Panc1 (cell line): ENCODE results near the gene ZIC4. TPM values are rescaled to one million over a fixed set of nuclear protein-coding genes. Genes with fewer than 3 reads are reported as not detected.

Experiments
- ATAC-seq: fragments of 200-7000 bp; cut with Tn5 transposase; 2 replicates; pipeline ENCODE4 v1.9.1; 2020; ENCODE audit warnings: mild to moderate bottlenecking, moderate library complexity
- BruUV-seq: library from RNA; stranded (reverse); fragments of 400-500 nt; replicated peaks from 2 replicates; lab custom pipeline; 2021; lab: Mats Ljungman, UMichigan
- CTCF ChIA-PET: fragments of 300-600 bp; sonication (Branson Sonifier 250); formaldehyde crosslinking; loops from one replicate; lab custom pipeline; 2022; ENCODE audit warnings: antibody characterized with exemption; lab: Charles Lee
- POLR2A ChIA-PET: fragments of 300-600 bp; sonication (Branson Sonifier 250); formaldehyde crosslinking; loops from one replicate; lab custom pipeline; 2022; ENCODE audit warnings: antibody characterized with exemption; lab: Charles Lee
- DNase-seq: peaks from one replicate; pipeline ENCODE4 v3.0.0-alpha.2; 2010; ENCODE audit warnings: low read depth, low spot score
- H3K27ac ChIP-seq: 2 replicates; pipeline ENCODE4 v1.5.1; 2011; ENCODE audit warnings: mild to moderate bottlenecking, low read length, inconsistent platforms
- H3K27me3 ChIP-seq: fragments of 200-500 bp; sonication (Bioruptor generic); 2 replicates; pipeline ENCODE4 v1.6.0; 2014; ENCODE audit warnings: low read length, inconsistent platforms; ENCODE audit not compliant: control insufficient read depth, insufficient read depth
- H3K36me3 ChIP-seq: fragments of 200-500 bp; sonication (Bioruptor generic); 2 replicates; pipeline ENCODE4 v1.5.1; 2014; ENCODE audit warnings: inconsistent platforms, mild to moderate bottlenecking, low read length, moderate library complexity; ENCODE audit not compliant: control insufficient read depth, insufficient read depth
- H3K4me1 ChIP-seq: 2 replicates; pipeline ENCODE4 v1.5.1; 2011; ENCODE audit warnings: inconsistent platforms, mild to moderate bottlenecking, low read length, moderate library complexity; ENCODE audit not compliant: control insufficient read depth, insufficient read depth
- H3K4me3 ChIP-seq, 2 experiments: 2 replicates each; pipeline ENCODE4 v1.5.1; 2011 to 2012; ENCODE audit warnings: low read depth in 2 of 2, low read length in 2 of 2, mild to moderate bottlenecking in 2 of 2, inconsistent platforms in 1 of 2, moderate library complexity in 1 of 2
- H3K9me3 ChIP-seq: fragments of 200-500 bp; sonication (Bioruptor generic); 2 replicates; pipeline ENCODE4 v1.5.1; 2014; ENCODE audit warnings: low read depth, mild to moderate bottlenecking, inconsistent platforms, low read length, moderate library complexity; ENCODE audit not compliant: control insufficient read depth, insufficient read depth
- POLR2AphosphoS5 ChIP-seq: IDR thresholded peaks from 2 replicates; pipeline ENCODE4 v1.6.1; 2012; ENCODE audit warnings: mild to moderate bottlenecking, low read depth, low read length, moderate library complexity
- SIN3A ChIP-seq: IDR thresholded peaks from 2 replicates; pipeline ENCODE4 v1.6.1; 2012; ENCODE audit warnings: low read depth, mild to moderate bottlenecking, low read length, moderate library complexity, borderline replicate concordance; ENCODE audit not compliant: insufficient read depth
- TCF7L2 ChIP-seq: IDR thresholded peaks from 2 replicates; pipeline ENCODE4 v1.6.1; 2011; ENCODE audit warnings: mild to moderate bottlenecking, low read depth, low read length, inconsistent platforms
- in situ Hi-C: cut with HindIII; loops from 2 replicates; pipeline ENCODE4 v1.10.0; 2016; ENCODE audit warnings: low sequenced_read_pairs, low pct_unique_long_range_greater_than_20kb
- intact Hi-C: fragments of 100-400 bp; cut with micrococcal nuclease; formaldehyde crosslinking; loops from one replicate; pipeline ENCODE4 v1.10.0; 2022; ENCODE audit not compliant: unreplicated experiment
- total RNA-seq: library from RNA; stranded (reverse); gene quantifications from one replicate; pipeline ENCODE4 v1.2.1, GENCODE V29; 2021; ENCODE audit not compliant: unreplicated experiment
- TF ChIP-seq, protein P1 (sequence below): fragments of 450-650 bp; IDR thresholded peaks from 2 replicates; pipeline ENCODE4 v1.5.1; 2017; ENCODE audit warnings: mild to moderate bottlenecking
- TF ChIP-seq, protein P2 (sequence below), 2 experiments: IDR thresholded peaks; 2 replicates each; pipeline ENCODE4 v1.6.1; 2011 to 2012; ENCODE audit warnings: low read depth in 2 of 2, control low read depth in 1 of 2, low read length in 1 of 2, mild to moderate bottlenecking in 1 of 2, moderate library complexity in 1 of 2; ENCODE audit not compliant: insufficient read depth in 1 of 2

ZIC4 gene
- total RNA-seq, 1 experiment from 2014 or later, result not detected

DNA sequence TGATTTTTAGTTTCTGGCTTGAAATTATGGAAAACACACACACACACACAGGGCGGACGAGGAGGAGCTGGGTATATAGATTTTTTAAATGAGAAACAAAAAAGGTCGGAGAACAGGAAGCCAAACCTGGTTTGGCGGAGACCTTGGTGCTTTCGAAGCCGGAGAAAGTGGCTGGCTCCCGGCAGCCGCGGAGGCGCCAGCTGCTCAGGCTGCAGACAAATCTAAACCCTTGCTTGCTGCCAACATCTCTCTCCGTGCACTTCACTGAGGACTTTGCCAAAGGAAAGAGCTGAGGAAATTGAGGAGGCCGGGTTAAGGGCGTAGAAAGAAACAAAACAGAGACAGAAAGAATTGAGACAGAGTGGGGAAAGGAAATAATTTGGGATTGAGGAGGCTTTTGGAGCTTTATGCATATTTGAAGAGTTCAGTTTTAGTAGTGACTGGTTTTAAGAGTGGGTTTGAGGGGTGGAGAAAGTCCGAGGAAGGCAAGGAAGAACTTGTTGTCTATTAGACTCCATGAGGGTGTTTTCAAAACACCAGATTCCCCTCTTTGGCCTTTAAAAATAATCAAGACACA is 5.0 kb upstream of the ZIC4 start:
- no peak for TF ChIP-seq TCF7L2
- no peak for TF ChIP-seq SIN3A
- TF ChIP-seq, protein P1, sequence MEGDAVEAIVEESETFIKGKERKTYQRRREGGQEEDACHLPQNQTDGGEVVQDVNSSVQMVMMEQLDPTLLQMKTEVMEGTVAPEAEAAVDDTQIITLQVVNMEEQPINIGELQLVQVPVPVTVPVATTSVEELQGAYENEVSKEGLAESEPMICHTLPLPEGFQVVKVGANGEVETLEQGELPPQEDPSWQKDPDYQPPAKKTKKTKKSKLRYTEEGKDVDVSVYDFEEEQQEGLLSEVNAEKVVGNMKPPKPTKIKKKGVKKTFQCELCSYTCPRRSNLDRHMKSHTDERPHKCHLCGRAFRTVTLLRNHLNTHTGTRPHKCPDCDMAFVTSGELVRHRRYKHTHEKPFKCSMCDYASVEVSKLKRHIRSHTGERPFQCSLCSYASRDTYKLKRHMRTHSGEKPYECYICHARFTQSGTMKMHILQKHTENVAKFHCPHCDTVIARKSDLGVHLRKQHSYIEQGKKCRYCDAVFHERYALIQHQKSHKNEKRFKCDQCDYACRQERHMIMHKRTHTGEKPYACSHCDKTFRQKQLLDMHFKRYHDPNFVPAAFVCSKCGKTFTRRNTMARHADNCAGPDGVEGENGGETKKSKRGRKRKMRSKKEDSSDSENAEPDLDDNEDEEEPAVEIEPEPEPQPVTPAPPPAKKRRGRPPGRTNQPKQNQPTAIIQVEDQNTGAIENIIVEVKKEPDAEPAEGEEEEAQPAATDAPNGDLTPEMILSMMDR, result no peak
- TF ChIP-seq POLR2AphosphoS5, result no peak
- TF ChIP-seq, protein P2, sequence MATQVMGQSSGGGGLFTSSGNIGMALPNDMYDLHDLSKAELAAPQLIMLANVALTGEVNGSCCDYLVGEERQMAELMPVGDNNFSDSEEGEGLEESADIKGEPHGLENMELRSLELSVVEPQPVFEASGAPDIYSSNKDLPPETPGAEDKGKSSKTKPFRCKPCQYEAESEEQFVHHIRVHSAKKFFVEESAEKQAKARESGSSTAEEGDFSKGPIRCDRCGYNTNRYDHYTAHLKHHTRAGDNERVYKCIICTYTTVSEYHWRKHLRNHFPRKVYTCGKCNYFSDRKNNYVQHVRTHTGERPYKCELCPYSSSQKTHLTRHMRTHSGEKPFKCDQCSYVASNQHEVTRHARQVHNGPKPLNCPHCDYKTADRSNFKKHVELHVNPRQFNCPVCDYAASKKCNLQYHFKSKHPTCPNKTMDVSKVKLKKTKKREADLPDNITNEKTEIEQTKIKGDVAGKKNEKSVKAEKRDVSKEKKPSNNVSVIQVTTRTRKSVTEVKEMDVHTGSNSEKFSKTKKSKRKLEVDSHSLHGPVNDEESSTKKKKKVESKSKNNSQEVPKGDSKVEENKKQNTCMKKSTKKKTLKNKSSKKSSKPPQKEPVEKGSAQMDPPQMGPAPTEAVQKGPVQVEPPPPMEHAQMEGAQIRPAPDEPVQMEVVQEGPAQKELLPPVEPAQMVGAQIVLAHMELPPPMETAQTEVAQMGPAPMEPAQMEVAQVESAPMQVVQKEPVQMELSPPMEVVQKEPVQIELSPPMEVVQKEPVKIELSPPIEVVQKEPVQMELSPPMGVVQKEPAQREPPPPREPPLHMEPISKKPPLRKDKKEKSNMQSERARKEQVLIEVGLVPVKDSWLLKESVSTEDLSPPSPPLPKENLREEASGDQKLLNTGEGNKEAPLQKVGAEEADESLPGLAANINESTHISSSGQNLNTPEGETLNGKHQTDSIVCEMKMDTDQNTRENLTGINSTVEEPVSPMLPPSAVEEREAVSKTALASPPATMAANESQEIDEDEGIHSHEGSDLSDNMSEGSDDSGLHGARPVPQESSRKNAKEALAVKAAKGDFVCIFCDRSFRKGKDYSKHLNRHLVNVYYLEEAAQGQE (IDR thresholded peaks at IDR 0.05; ENCODE audit: insufficient read depth in 1 of 2, low read depth in 2 of 2, low read length in 1 of 2), result no peak
- H3K36me3 ChIP-seq, result no peaks in the 10 kb centered on the region
- no peak for DNase-seq
- H3K4me1 ChIP-seq, result no peaks in the 10 kb centered on the region
- H3K9me3 ChIP-seq, result no peaks in the 10 kb centered on the region
- peak; percentile 68 for ATAC-seq
- in situ Hi-C loops, result no loop called here
- no TSS peak for BruUV-seq
- ChIA-PET POLR2A (interaction anchor here (0.7 kb wide), 1 partner anchor 113 kb away, joined by 7 read pairs; no protein-coding TSS in a partner anchor), CTCF (no interaction called here)
- H3K27me3 ChIP-seq, result no peaks in the 10 kb centered on the region; the same call in none of the 2 replicates
- intact Hi-C loops, result no loop called here
- H3K4me3 ChIP-seq, result peak overlapping the region; percentile 38 to 42
- no peak overlapping the region for H3K27ac ChIP-seq

DNA sequence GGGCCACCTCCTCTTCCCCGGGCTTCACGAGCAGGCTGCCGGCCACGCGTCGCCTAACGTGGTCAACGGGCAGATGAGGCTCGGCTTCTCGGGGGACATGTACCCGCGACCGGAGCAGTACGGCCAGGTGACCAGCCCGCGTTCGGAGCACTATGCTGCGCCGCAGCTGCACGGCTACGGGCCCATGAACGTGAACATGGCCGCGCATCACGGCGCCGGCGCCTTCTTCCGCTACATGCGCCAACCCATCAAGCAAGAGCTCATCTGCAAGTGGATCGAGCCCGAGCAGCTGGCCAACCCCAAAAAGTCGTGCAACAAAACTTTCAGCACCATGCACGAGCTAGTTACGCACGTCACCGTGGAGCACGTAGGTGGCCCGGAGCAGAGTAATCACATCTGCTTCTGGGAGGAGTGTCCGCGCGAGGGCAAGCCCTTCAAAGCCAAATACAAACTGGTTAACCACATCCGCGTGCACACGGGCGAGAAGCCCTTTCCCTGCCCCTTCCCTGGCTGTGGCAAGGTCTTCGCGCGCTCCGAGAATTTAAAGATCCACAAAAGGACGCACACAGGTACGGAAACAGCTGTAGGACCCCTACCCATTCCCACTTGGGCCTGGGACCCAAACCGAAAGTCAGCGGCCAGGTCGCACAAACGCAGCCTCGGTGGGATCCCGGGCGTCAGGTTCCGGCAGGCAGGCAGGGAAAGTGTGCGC is 4.3 kb upstream of the ZIC4 start:
- H3K4me3 ChIP-seq, result peak overlapping the region; percentile 38 to 42
- ChIA-PET CTCF (no interaction called here), POLR2A (interaction anchor here (0.7 kb wide), 1 partner anchor 114 kb away, joined by 7 read pairs; no protein-coding TSS in a partner anchor)
- BruUV-seq, result no TSS peak
- no peak overlapping the region for H3K27ac ChIP-seq
- TF ChIP-seq TCF7L2 (no peak), SIN3A (no peak), POLR2AphosphoS5 (no peak)
- TF ChIP-seq, protein P2 (IDR thresholded peaks at IDR 0.05; ENCODE audit: insufficient read depth in 1 of 2, low read depth in 2 of 2, low read length in 1 of 2), result no peak
- TF ChIP-seq, protein P1, result no peak
- no peaks in the 10 kb centered on the region for H3K36me3 ChIP-seq
- intact Hi-C loops (no loop called here), in situ Hi-C loops (no loop called here)
- H3K27me3 ChIP-seq, result no peaks in the 10 kb centered on the region; the same call in none of the 2 replicates
- ATAC-seq (peak; percentile 40; the same call in 1 of the 2 replicates), DNase-seq (no peak)
- no peaks in the 10 kb centered on the region for H3K9me3 ChIP-seq
- no peaks in the 10 kb centered on the region for H3K4me1 ChIP-seq
